A673 (cell line): Measurements from ENCODE around the gene SSC5D. TPM values are rescaled to one million over a fixed set of nuclear protein-coding genes. Genes with fewer than 3 reads are reported as not detected.

Experiments used
- BruUV-seq: library from RNA; stranded (reverse); fragments of 400-500 nt; replicated peaks from 2 replicates; lab custom pipeline; 2021; lab: Mats Ljungman, UMichigan
- CTCF ChIA-PET: fragments of 300-600 bp; sonication (Branson Sonifier 250); formaldehyde crosslinking; loops from one replicate; lab custom pipeline; 2022; ENCODE audit warnings: antibody characterized with exemption; lab: Charles Lee
- POLR2A ChIA-PET: fragments of 300-600 bp; sonication (Branson Sonifier 250); formaldehyde crosslinking; loops from one replicate; lab custom pipeline; 2022; ENCODE audit warnings: antibody characterized with exemption; ENCODE audit not compliant: low non-redundant PET; lab: Charles Lee
- DNase-seq: peaks from one replicate; pipeline ENCODE4 v3.0.0-alpha.2; 2015; ENCODE audit warnings: low spot score
- H3K27ac ChIP-seq: fragments of 200-600 bp; sonication (generic); 2 replicates; pipeline ENCODE4 v1.5.1; 2016; ENCODE audit warnings: mixed run types, low read depth, mild to moderate bottlenecking, mixed read lengths, antibody characterized with exemption, low read length; ENCODE audit not compliant: poor library complexity, severe bottlenecking
- H3K27me3 ChIP-seq: fragments of 200-600 bp; sonication (generic); replicated peaks from 2 replicates; pipeline ENCODE4 v1.6.1; 2017; ENCODE audit warnings: mixed run types, low read depth, mild to moderate bottlenecking, mixed read lengths, antibody characterized with exemption, low read length; ENCODE audit not compliant: insufficient read depth, poor library complexity
- H3K36me3 ChIP-seq: fragments of 200-600 bp; sonication (generic); 2 replicates; pipeline ENCODE4 v1.6.1; 2016; ENCODE audit warnings: mixed run types, mild to moderate bottlenecking, mixed read lengths, antibody characterized with exemption, low read length; ENCODE audit not compliant: insufficient read depth, poor library complexity, severe bottlenecking
- H3K4me1 ChIP-seq: fragments of 200-600 bp; sonication (generic); 2 replicates; pipeline ENCODE4 v1.6.1; 2017; ENCODE audit warnings: mixed run types, mild to moderate bottlenecking, mixed read lengths, antibody characterized with exemption, low read length; ENCODE audit not compliant: insufficient read depth, poor library complexity, severe bottlenecking
- H3K4me3 ChIP-seq: fragments of 200-600 bp; sonication (generic); 2 replicates; pipeline ENCODE4 v1.5.1; 2016; ENCODE audit warnings: low read depth, mixed run types, mild to moderate bottlenecking, mixed read lengths, low read length; ENCODE audit not compliant: poor library complexity, severe bottlenecking
- H3K9me3 ChIP-seq: fragments of 200-600 bp; sonication (generic); 2 replicates; pipeline ENCODE4 v1.6.1; 2016; ENCODE audit warnings: mixed run types, low read depth, mild to moderate bottlenecking, mixed read lengths, antibody characterized with exemption, low read length; ENCODE audit not compliant: poor library complexity, severe bottlenecking
- CTCF ChIP-seq: fragments of 300-800, 200-600 bp; sonication (generic); conservative IDR thresholded peaks from 2 replicates; pipeline ENCODE4 v1.5.1; 2017; ENCODE audit warnings: low read depth, mild to moderate bottlenecking, antibody characterized with exemption, low read length, moderate library complexity, mixed read lengths
- EZH2 ChIP-seq: fragments of 200-600 bp; sonication (generic); IDR thresholded peaks from 2 replicates; pipeline ENCODE4 v1.6.1; 2017; ENCODE audit warnings: borderline replicate concordance, low read depth, mild to moderate bottlenecking, mixed read lengths, antibody characterized with exemption, low read length; ENCODE audit not compliant: poor library complexity, severe bottlenecking
- intact Hi-C: fragments of 100-400 bp; cut with micrococcal nuclease; formaldehyde crosslinking; loops from one replicate; pipeline ENCODE4 v1.10.0; 2022; ENCODE audit not compliant: unreplicated experiment
- total RNA-seq: library from RNA; stranded (reverse); gene quantifications from 2 replicates; pipeline ENCODE4 v1.2.3, GENCODE V29; 2021

The SSC5D gene
- total RNA-seq, 1 experiment from 2014 or later = 1.4 TPM

GRCh38 chr19:55490478-55491432 is 2.5 kb downstream of the SSC5D start:
- TF ChIP-seq CTCF (no peak), EZH2 (no peak)
- no TSS peak for BruUV-seq
- intact Hi-C loops = no loop called here
- no peak overlapping the region for H3K4me3 ChIP-seq
- H3K27me3 ChIP-seq = no peaks in the 10 kb centered on the region
- CTCF ChIA-PET = no interaction called here
- peaks cover 28% of the 10 kb centered on the region for H3K4me1 ChIP-seq
- no peaks in the 10 kb centered on the region for H3K36me3 ChIP-seq
- no peaks in the 10 kb centered on the region for H3K9me3 ChIP-seq
- POLR2A ChIA-PET = no interaction called here
- no peak overlapping the region for H3K27ac ChIP-seq
- DNase-seq = no peak

GRCh38 chr19:55491546-55492360 is 3.5 kb downstream of the SSC5D start:
- H3K9me3 ChIP-seq = no peaks in the 10 kb centered on the region
- CTCF ChIA-PET = no interaction called here
- POLR2A ChIA-PET = no interaction called here
- H3K4me3 ChIP-seq = no peak overlapping the region
- H3K27me3 ChIP-seq = no peaks in the 10 kb centered on the region
- H3K36me3 ChIP-seq = no peaks in the 10 kb centered on the region
- peaks cover 19% of the 10 kb centered on the region for H3K4me1 ChIP-seq
- BruUV-seq = no TSS peak
- no peak for TF ChIP-seq CTCF
- intact Hi-C loops = no loop called here
- H3K27ac ChIP-seq = no peak overlapping the region
- DNase-seq = no peak

- no TSS peak for BruUV-seq
- Histone ChIP-seq H3K4me1 (peaks cover 12% of the 10 kb centered on the region), H3K36me3 (no peaks in the 10 kb centered on the region), H3K27ac (no peak overlapping the region), H3K27me3 (no peaks in the 10 kb centered on the region), H3K4me3 (no peak overlapping the region), H3K9me3 (no peaks in the 10 kb centered on the region)
- CTCF ChIA-PET = no interaction called here
- TF ChIP-seq EZH2 (no peak), CTCF (no peak)
- DNase-seq = no peak
- intact Hi-C loops = no loop called here
- POLR2A ChIA-PET = no interaction called here
Observed at GRCh38 chr19:55492362-55492944, 4.2 kb downstream of the SSC5D start.
